KBM-7 (cell line): ENCODE results near the gene VPS72.

Source experiments
- DNase-seq: peaks from one replicate; pipeline ENCODE4 v3.0.0-alpha.2; 2015
- in situ Hi-C: fragments of 300-500 bp; cut with MboI; formaldehyde crosslinking; loops from 2 replicates; pipeline ENCODE4 v1.14.3; 2020; ENCODE audit warnings: low sequenced_read_pairs, low pct_unique_long_range_greater_than_20kb, mixed read lengths

The VPS72 gene

DNA sequence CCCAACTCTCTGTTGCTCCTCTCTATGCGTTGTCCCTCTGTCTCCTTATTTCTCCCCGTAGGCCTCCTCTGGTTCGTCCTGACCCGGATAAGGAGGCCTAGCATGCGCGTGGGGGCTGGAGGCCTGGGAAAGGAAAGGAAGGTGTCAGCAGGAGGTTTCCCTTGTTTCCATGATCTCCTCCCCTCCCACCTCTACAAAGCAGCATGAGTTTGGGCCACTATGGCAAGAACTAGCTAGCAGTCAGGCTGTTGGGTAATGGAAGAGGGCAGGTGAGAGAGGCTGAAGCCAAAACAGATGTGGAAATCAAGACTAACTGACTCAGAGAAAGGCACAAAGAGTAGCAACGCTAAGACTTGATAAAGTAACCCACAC lies 42.9 kb downstream of the VPS72 start:
- in situ Hi-C loops = no loop called here
- no peak for DNase-seq

DNA sequence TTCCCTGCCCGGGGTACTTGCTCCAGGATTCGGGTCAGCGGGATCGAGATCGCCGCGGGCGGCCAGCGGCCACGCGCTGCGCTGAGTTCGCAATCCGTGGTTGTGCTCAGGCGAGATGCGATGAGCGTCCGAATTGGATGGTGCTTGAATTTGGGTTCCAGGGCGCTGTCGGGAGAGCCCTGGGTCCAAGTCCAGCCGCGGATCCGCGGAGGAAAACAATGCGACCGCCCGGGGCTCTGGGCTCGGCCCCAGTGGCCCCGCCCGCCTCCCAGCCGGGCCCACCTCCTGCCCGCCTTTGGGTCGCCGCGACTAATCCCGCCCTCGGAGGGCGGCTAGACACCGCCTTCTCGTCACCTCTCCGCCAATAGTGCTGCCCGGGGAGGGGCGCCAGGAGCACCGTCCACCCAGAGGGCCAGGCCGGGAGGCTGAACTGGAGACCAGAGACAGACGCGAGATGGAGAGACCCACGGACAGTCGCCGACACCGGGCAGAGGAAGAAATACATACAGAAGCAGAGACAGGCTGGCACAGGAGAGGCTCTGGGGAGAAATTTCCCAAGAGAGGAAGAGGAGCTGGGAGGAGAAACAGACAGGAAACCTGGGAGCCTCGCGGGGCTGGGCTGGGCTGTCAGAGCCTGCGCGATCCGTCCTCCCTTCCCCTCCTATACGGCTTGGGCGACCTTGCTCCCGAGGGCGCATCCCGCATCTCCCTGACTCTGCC lies 43.4 kb downstream of the VPS72 start, which contains the start of gene SEMA6C:
Gene SEMA6C, minus strand, starts transcription at position 220 of the 720 bp plus-strand sequence. CDS start 4,010 bp downstream, outside the sequence.
- in situ Hi-C loops = no loop called here

DNA sequence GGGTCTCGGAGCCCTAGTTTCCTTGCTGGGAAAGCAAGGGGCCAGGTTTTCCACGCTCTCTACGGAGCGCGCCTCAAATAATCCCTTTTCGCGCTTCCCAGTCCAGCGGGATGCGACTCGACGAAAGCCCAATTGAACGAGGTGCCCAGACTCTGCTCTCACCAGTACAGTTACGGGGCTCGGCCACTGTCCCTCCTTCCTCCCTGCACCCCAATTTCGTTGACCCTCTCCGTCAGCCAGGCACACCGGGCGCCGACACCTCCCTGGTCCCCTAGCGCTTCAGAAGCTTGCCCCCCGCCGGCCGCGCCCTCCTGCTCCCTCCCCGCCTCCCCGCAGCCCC lies 44.0 kb downstream of the VPS72 start:
- in situ Hi-C loops = no loop called here
- no peak for DNase-seq

More for the DNA sequence above, 43.4 kb downstream of the VPS72 start, which contains the start of gene SEMA6C:
- DNase-seq = peak; percentile 92

DNA sequence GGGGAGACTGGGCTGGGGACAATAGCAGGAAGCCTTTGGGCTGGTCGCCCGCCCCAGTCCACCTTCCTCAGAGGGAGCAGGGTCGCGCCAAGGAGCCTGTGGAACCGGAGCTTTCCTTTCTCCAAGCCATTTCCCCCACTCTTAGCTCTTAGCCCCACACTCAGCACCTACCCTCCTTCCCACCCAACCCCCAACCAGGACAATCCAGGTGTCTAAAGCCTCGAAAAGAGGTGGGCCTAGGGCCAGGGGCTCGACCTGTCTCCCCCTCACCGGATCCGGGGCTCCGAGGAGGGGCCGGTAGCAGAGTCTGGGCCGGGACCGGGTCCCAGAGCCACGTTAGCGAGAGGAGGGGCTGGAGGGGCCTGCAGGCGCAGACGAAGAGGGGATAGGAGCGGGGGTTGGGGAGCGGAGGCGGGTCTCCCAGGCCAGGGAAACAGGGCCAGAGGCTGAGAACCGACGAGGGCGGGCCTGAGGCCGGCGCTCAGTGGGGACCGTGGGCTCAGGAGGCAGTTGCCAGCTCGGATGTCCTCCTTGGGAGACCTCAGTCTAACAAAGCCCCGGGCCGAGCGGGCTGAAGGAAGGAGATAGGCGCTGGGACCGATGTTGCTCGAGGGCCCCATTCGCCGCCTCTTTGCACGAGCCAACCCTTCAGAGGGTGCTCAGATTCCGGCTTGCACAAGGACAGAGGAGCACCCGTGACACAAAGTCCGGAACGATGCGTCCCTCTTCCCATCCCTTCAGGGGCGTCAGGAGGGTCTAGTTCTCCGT lies 44.5 kb downstream of the VPS72 start:
- in situ Hi-C loops = no loop called here
- no peak for DNase-seq

DNA sequence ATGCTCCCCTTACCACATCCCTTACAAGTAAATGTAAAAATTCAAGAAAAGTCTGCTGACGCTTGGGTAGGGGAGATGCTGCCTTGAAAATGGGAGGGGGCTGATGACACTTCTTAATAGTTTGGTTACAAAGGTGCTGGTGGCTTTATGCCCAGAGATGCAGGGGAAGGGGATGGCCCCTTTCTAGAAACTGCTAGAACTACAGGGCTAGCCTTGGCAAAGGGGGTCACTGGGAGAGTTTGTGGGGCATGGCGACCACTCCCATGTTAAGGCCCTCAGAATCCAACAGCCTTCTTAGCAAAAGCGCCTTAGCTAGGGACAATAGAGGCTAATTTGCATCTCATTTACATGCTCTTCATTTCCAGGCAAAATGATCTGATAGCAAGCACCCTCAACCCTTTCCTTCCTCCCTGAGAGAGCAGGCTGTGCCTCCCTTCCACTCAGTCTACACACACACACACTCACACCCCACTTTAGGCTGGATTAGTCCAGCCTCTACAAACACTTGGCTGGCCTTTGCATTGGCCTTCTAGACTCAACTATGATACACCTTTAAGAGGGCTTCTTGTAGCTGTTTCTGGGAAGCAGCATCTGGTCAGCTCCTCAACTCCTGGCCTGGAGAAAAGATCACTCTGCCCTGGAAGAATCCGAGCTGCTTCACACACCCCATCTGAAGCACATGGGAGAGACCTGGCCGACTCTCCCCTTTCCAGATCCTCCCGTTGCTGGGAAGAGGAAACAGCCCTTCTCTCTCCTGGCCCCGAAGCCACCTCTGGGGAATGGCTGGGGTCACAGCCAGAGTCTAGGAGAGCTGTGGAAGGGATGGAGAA lies 45.3 kb downstream of the VPS72 start:
- in situ Hi-C loops = no loop called here

DNA sequence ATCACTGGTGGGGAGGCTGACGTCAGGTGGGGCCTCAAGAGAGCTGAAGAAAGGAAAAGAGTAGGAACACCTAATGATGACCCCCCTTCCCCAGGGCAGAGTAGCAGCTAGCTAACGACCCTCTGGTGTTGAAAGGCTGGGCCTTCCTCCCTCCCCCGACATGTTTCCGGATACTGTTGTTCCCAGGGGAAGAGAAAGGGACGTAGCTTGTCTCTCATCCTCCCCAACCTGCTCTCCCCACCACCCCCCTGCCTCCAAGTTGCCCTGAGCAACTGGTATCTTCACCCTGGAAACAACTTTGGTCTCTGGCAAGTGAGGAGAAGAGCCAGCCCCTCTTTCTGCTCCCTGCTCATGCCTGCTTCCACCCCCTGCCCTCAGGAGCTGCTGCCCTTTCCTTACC lies 46.0 kb downstream of the VPS72 start:
- no peak for DNase-seq
- in situ Hi-C loops = no loop called here

More for the DNA sequence above, 45.3 kb downstream of the VPS72 start:
- no peak for DNase-seq

DNA sequence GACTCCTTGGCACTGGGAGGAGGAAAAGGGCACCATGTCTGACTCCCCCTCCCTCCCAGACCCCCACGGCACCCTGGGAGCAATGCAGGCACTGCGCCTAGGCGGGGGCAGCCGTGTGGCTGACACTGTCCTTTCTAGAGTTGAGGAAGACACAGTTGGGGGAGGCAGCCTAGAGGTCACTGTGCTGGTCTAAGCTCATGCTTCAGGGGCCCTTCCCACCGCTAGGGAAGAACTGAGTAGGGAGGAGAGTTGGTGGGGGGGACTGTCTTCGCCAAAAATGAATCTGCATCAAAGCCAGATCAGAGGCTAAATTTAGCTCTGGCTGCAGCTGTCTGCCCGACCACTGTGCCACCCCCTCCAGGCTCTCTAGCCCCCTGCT lies 47.0 kb downstream of the VPS72 start:
- in situ Hi-C loops = no loop called here
- no peak for DNase-seq

DNA sequence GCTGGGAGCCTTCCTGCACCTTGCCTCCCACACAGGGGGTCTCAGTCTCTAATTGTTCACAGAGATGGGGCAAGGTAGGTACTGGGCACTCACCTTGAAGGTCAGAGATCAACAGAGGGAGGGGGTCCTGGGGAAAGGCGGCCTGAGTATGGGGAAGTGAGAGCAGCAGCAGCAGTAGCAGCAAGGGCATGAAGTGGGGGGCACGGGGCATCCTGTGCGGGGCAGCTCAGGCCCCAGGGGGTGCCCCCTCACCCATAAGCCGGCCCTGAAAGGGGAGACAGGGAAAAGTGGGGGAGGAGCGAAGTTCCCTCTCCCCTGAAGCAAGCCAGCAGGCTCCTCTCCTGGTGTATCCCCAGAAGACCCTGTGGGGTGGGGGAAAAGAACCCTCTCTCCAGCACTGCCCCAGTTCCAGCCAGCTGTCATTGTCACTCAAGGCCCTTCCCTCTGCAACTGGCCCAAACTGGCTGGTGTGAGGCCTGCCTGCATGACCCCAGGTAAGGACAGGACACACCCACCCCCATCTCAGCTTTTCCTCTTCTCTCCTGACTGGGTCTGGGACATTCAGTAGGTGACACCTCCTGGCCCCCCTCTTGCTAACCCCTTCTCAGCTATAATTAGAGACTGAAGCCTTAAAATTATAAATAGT lies 47.5 kb downstream of the VPS72 start:
- in situ Hi-C loops = no loop called here
- DNase-seq = no peak

DNA sequence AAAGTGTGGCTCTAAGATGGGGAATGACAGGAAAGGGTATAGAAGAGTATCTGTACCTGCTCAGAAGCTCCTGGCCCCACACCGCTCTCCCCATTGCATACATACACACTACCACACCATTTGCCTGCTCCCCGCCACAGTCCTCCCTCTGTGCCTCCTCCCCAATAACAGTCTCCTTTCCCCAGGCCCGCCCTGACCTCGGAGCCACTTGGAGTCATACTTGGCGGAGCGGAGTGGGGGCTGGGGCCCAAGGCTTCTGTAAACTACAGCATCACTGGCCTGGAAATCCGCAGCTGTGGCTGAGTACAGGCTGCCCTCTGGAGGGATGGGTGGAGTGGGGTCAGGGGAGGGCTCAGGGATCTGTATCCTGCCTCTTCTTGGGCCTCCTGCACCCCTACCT lies 52.2 kb downstream of the VPS72 start:
- in situ Hi-C loops = no loop called here
- no peak for DNase-seq

DNA sequence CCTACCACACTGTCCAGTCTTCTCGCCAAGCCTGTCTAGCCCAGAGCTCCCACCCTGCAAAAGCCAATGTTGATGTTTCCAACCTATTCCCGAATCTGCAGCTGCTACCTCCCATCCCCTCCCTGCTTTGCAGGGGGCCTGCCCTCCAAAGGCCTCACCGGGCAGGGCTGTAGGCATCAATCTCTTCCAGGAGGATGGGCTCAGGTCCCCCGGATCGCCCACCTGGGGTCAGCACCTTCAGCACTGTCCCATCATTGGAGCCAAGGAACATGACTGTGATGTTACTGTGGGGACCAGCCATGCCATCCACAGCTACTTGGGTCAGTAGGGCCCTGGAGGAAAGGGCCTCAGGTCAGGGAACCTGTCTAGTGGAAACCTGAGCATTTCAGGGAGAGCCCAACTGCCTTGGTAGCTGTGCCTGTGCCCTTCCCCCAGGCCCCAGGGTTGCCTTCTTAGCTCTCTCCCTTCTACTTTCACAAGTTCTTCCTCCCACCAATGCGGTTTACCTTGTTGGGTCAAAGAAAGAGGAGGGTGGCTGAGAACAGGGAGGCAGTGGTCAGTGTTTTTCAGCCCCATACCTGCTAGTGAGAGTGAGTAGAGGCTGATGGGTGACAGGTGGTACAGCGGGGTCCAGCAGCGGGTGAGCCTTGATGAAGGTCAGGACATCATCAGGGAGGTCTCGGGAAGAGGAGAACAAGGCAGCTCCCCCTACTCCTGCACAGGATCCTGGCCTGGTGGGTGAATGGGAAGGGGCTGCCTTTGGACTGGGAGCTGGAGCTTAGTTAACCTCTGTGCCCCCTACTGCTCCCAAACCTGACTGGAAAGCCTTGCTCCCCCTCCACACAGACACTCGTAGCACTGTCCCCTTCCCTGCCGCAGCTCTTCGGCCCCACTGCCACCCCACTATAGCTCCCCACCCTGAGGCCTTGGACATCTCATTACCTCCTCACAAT lies 54.3 kb downstream of the VPS72 start:
- in situ Hi-C loops = no loop called here
- no peak for DNase-seq

DNA sequence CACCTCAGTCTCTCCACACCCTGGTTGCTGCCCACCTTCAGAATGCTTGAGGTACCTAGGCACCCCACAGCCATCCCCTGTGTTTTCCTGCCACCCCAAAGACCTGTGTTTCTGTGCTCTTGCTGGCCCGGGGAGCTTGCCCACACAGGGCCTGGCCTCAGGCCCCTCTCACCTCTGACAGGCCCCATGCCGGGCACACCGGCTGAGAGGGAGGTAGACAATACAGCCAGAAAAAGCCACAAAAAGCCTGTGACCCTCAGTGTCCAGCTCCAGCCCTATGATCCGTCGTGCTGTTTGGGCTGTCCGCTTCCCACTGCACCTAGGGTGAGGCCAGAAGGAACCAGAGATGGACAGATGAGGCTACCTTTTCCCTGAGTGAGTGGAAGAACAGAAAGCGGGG lies 55.0 kb downstream of the VPS72 start:
- DNase-seq = no peak
- in situ Hi-C loops = no loop called here

DNA sequence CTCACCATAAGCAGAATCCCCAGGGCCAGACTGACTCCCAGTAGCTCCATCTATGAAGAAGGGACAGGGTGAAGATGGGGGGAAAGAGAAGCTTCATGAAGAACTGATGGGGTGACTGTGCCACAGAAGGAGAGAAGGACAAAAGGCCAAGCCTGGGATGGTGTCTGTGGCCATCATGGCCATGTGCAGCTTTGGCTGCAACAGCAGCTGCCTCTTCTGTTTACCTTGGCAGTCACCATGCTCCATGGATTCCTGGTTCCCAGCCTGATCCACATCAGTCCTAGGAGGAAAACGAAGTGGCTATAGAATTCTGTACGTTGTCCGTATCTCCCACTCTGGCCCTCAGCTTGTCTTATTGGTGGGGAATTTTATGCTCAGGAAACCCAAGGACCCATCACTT lies 55.6 kb downstream of the VPS72 start:
- no peak for DNase-seq
- in situ Hi-C loops = no loop called here

DNA sequence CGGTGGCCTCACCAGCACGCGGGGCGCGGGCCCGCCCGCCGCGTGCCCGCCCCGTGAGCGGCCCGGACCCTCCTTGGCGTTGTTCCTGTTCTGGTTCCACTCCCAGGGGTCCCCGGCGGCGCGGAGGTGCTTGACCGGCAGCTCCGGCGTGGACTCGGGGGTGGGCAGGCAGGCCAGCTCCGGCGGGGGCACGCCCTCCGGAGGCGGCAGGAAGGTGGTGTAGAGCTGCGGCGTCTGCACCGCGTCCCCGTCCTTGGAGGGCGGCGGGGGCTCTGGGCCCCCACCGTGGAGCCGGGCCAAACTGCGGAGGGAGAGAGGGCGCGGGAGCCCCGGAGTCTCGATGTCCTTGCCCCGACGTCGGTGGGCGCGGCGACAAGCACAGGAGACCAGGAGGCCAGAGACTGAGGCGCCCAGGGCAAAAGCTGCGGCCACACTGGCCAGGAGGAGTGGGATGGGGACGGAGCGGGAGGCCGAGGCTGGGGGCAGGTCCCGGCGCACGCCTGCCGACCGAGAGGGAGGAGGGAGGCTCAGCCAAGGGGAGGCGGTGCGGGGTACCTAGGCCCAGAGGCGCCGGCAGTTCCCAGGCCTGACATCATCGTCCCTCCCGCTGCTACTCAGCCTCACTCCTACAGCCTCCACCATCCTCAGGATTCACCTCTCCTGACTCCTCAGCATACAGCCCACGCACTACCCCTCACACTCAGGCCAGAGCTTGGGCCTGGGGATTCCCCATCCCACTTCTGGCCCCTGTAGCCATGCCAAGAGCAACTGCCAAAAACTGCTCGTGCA lies 56.8 kb downstream of the VPS72 start:
- in situ Hi-C loops = no loop called here
- no peak for DNase-seq

DNA sequence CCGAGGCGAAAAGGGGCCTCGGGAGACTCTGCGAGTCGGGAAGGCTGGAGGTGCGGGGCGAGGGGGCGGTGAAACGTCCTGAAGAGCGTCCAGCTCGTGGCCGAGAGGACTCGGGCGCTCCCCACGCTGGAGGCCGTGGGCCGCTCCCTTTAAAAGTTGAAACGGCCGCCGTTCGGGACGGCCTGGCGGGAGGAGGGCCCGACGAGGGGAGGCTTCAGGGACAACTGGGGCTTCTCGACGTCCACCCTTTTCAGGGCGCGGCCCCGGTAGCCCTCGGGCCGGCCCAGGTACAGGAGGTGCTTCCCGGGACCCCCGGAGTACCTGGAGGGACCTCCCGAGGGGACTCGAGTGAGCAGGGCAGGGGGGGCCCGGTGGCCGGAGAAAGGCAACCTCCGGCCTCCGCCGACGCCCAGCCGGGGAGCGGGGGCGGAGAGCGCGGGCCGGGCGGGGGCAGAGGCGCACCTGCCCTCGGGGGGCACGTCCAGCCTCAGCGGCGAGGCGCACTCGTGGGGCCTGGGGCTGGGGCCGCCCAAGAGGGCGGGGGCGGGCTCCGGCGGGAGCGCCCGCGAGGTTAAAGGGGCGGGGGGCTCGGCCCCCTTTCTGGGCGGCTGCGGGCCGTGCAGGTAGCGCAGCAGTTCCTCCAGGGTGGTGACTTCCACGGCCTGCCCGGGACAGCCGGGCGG lies 57.5 kb downstream of the VPS72 start:
- DNase-seq = no peak
- in situ Hi-C loops = no loop called here

DNA sequence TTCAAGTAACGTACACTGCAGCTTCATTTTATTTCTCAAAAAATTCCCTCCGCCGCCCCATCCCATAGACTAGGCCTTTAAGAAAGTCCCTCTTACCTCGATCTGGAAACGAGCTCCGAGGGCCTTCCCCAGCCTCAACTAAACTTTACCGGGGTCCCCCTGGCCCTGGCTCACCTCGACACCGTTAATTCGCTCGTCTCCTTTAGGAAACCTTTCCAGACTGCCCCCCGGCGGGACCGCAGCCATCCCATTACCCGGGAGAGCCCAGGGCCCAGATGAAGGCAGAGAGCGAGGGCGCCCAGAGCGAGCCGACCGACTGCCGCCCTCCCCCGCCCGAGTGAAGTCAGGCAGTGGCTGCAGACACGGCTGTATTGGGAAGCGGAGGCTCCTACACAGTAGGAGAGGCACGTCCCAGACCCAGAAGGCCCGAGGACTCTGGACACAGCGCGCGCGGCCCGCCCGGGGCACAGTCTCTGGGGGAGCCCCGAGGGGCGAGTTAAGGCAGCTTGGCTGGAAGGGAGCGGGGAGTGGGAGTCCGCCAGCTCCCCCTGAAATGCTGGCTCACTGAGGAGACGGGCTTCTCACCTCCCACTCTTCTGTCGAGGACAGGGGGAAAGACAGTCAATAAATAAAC lies 58.2 kb downstream of the VPS72 start:
- no peak for DNase-seq
- in situ Hi-C loops = no loop called here

DNA sequence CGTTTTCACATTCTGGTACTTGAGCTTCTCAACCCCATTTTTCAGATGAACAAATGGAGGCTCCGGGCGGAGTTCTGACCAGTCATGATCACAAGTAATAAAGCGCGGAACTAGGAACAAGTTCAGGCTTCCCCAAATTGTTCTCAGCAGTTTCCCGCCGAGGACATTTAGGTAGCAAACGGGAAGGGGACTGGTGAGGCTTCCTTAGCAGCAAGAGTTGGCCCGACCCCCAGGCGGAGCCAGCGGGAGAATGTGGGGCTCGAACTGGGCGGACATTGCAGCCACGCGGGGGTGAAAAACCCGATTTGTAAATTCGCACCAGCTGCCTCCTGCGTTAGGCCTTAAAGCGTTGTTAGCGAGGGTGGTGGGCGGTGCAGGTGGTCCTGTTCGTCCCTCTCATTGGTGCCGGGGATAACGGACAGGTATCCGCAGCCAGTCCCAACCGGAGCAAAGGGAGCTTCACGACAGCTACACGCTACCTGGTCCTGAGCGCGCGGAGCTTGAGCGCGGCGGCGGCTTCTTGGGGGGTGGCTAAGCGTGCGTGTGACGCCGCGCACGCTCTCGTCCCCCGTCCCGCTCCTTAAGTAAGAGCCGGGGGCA lies 58.9 kb downstream of the VPS72 start:
- in situ Hi-C loops = no loop called here
- no peak for DNase-seq
